ENCODE results near the gene RHBDF2.

RHBDF2 gene

DNA sequence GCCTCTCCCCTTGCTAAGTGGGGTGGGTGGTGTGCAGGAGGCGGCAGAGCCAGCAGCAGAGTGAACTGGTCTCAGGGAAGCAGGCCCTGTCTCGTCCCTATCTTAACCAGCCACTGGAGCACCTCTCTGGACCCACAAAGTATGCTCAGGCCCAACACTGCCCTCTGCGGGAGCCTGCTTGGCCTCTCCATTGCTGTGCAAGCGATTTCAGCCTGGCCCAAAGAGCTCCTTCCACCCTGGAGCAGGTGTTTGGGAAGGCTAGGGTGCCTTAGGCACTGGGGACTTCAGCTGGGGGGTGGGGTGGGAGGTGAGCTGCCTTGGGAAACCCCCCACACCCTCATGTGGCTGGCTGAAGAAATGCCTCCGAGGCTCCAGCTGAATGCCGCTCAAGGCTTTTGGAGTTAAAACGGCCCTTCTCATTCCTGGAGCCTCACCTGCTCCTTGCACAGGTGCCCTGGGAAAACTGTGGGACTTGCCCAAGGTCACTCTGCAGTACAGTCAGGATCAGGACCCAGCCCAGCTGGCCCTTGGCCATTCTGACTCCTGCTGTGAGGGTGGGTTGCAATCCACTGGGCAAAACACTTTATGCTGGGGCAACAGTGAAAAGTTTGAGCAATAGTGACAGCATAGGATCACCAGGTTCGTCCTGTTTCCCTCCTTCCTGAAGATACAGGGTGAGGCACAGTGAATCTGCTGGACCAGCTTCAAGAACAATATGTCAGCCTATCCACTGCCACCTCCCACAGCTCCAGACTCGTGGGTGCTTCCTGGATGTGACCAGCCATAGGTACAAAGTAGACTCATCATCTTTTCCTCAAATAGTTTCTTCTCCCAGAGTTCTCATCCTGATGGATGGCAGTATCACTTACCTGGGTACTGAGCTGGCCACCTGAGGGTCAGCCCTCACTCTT, 42.4 kb downstream of the RHBDF2 start:
- no peaks in the 10 kb centered on the region for H3K36me3 ChIP-seq
- no peak overlapping the region for H3K27ac ChIP-seq
- no peaks in the 10 kb centered on the region for H3K4me1 ChIP-seq (ENCODE audit: control insufficient read depth in 1 of 2, insufficient read depth in 1 of 2, low read depth in 1 of 2, low read length in 1 of 2)
- H3K27me3 ChIP-seq = no peaks in the 10 kb centered on the region
- H3K4me3 ChIP-seq (ENCODE audit: low read depth in 1 of 2, low read length in 1 of 2) = no peak overlapping the region
- H3K9me3 ChIP-seq = no peaks in the 10 kb centered on the region
- TF ChIP-seq, protein P1, sequence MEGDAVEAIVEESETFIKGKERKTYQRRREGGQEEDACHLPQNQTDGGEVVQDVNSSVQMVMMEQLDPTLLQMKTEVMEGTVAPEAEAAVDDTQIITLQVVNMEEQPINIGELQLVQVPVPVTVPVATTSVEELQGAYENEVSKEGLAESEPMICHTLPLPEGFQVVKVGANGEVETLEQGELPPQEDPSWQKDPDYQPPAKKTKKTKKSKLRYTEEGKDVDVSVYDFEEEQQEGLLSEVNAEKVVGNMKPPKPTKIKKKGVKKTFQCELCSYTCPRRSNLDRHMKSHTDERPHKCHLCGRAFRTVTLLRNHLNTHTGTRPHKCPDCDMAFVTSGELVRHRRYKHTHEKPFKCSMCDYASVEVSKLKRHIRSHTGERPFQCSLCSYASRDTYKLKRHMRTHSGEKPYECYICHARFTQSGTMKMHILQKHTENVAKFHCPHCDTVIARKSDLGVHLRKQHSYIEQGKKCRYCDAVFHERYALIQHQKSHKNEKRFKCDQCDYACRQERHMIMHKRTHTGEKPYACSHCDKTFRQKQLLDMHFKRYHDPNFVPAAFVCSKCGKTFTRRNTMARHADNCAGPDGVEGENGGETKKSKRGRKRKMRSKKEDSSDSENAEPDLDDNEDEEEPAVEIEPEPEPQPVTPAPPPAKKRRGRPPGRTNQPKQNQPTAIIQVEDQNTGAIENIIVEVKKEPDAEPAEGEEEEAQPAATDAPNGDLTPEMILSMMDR (IDR thresholded peaks at IDR 0.05) = no peak

DNA sequence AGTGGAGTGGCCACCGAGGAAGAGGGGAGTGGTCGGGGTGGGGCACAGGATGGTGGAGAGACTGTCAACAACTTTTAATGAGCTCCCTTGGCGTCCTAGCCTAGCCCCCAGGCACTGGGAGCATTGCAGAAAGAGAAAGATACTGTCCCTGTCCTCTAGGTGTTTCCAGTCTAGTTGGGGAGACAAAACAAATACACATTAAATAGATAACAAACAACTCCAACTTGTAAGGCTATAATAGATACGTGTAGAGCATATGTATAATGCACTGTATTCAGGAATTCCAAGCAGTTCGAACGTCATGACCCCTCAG, 47.8 kb downstream of the RHBDF2 start:
- TF ChIP-seq, protein P1 (IDR thresholded peaks at IDR 0.05) = no peak
- Histone ChIP-seq H3K4me3 (ENCODE audit: low read depth in 1 of 2, low read length in 1 of 2) (peak overlapping the region; percentile 79 to 92), H3K27me3 (peaks cover 10% of the 10 kb centered on the region), H3K4me1 (ENCODE audit: control insufficient read depth in 1 of 2, insufficient read depth in 1 of 2, low read depth in 1 of 2, low read length in 1 of 2) (peaks cover 7 to 18% of the 10 kb centered on the region in 2 experiments), H3K9me3 (no peaks in the 10 kb centered on the region), H3K27ac (peak overlapping the region; percentile 75), H3K36me3 (no peaks in the 10 kb centered on the region)

DNA sequence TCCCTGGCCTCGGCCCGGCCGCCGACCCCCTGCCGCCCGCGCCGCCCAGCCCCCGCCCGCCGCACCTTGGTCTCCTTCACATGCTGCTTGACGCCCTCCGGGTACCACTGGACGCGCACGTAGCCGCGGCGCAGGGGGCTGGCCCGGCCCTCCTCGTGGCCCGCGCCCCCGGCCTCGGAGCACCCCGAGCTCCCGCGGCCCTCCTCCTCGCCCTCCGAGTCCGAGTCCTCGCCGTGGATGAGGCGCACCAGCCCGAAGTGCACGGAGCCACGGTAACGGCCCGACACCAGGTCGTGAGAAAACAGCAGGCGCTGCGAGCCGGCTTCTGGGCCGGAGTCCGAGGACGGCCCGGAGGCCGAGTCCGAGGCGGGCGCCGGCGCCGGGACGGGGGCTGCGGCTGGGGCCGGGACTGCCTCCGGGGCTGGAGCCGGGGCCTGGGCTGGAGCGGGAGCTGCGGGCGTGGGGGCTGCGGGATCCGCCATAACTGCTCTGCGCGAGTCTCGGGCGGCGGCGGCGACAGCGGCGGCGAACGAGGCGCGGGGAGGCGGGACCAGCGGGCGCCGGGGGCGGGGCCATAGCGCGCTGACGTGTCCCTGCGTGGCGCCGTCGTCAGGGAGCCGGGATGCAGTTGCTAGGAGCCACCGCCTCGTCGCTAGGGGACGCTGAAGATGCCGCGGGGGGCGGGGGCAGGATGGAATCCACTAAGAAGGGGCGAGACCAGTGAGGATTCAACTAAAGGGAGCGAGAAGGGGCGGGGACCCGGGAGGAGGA, 48.4 kb downstream of the RHBDF2 start, which contains the start of gene UBE2O:
Gene UBE2O, minus strand, starts transcription at position 493 of the 771 bp plus-strand sequence. Its CDS starts 11 bp downstream, at position 482.
- H3K27ac ChIP-seq = peak within 1 kb of the TSS; percentile 75
- TF ChIP-seq, protein P1 (IDR thresholded peaks at IDR 0.05) = peak; percentile 78
- peak within 1 kb of the TSS; percentile 79 to 92 for H3K4me3 ChIP-seq (ENCODE audit: low read depth in 1 of 2, low read length in 1 of 2)
- peaks cover 10% of the 10 kb centered on the region for H3K27me3 ChIP-seq
- H3K9me3 ChIP-seq = no peaks in the 10 kb centered on the region
- H3K4me1 ChIP-seq (ENCODE audit: control insufficient read depth in 1 of 2, insufficient read depth in 1 of 2, low read depth in 1 of 2, low read length in 1 of 2) = peaks cover 7 to 18% of the 10 kb centered on the region in 2 experiments
- H3K36me3 ChIP-seq = no peaks in the 10 kb centered on the region

DNA sequence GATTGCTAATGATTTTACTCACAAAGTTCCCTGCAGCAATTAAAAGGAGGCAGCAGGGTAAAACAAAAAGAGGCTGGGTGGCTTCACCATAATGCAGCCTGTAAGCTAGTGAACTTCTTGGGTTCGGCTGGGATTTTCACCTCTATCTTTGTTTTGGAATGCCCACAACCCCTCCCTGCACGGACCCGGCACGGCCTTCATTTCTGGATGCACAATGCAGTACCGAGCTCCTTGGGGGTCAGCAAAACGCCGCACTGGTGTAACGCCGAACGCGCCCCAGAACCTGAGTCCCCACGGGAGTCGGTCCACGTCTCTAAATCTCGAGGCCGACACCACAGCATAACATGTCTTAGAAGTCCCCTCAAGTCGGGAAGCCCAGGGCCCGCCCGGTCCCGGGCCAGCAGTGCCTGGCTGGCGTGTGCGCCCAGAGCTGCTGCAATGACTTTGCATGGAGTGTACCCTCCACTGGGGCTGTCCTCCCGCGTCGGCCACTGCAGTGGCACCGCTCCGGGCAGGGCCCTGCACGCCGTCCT, 49.0 kb downstream of the RHBDF2 start:
- Histone ChIP-seq H3K9me3 (no peaks in the 10 kb centered on the region), H3K4me1 (ENCODE audit: control insufficient read depth in 1 of 2, insufficient read depth in 1 of 2, low read depth in 1 of 2, low read length in 1 of 2) (peaks cover 7 to 18% of the 10 kb centered on the region in 2 experiments), H3K4me3 (ENCODE audit: low read depth in 1 of 2, low read length in 1 of 2) (peak overlapping the region; percentile 79 to 92), H3K27ac (peak overlapping the region; percentile 75), H3K36me3 (no peaks in the 10 kb centered on the region), H3K27me3 (peaks cover 10% of the 10 kb centered on the region)
- TF ChIP-seq, protein P1 (IDR thresholded peaks at IDR 0.05) = no peak

DNA sequence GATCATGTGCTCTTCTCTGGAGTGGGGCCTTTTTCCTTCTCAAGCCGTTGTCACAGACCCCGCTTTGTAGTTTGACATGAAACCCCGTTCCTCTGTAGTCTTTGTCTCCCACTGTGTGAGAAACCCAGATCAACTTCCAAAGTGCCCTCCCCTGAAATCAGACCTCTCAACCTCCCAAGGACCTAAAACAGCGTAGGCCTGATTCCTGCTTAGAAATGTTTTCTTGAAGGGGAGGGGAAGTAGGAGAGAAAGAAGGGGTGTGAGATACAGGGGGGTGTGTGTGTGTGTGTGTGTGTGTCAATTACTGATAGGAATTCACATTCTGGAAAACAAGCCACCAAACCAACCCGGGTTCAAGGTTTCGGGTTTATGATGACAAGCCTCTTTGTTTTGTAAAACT, 49.7 kb downstream of the RHBDF2 start:
- Histone ChIP-seq H3K4me1 (ENCODE audit: control insufficient read depth in 1 of 2, insufficient read depth in 1 of 2, low read depth in 1 of 2, low read length in 1 of 2) (peaks cover 13 to 25% of the 10 kb centered on the region in 2 experiments), H3K4me3 (ENCODE audit: low read depth in 1 of 2, low read length in 1 of 2) (no peak overlapping the region)
- TF ChIP-seq, protein P1 (IDR thresholded peaks at IDR 0.05) = no peak

More for the DNA sequence above, 49.7 kb downstream of the RHBDF2 start:
- H3K27me3 ChIP-seq = peaks cover 10% of the 10 kb centered on the region
- no peaks in the 10 kb centered on the region for H3K9me3 ChIP-seq
- no peaks in the 10 kb centered on the region for H3K36me3 ChIP-seq
- H3K27ac ChIP-seq = no peak overlapping the region
